Measurements from ENCODE around the gene SIGLEC12. TPM values are rescaled to one million over a fixed set of nuclear protein-coding genes. Genes with fewer than 3 reads are reported as not detected.

The SIGLEC12 gene
- total RNA-seq (2022): not detected in 2 replicates
- not detected for Bru-seq, nascent RNA
- not detected for BruChase-seq, experiment 1, labeled RNA remaining after a 2-hour chase
- BruChase-seq, experiment 2, labeled RNA remaining after a 6-hour chase: not detected
- long read RNA-seq: 0 reads

- Mint-ChIP-seq H3K27me3 (ENCODE audit: insufficient read depth, unreplicated experiment) (no peaks in the 10 kb centered on the region), H3K4me3 (ENCODE audit: unreplicated experiment) (no peak within 1 kb of the TSS), H3K9me3 (ENCODE audit: unreplicated experiment) (peaks cover 13% of the 10 kb centered on the region), H3K36me3 (ENCODE audit: insufficient read depth, unreplicated experiment) (no peaks in the 10 kb centered on the region), H3K4me1 (ENCODE audit: low read depth, unreplicated experiment) (no peaks in the 10 kb centered on the region), H3K27ac (ENCODE audit: unreplicated experiment) (no peak within 1 kb of the TSS)
- no peaks in the 10 kb centered on the region for H3K9me3 ChIP-seq
- BruUV-seq (replicated peaks): no TSS peak
- ChIA-PET POLR2A (no interaction called here), CTCF (no interaction called here)
- no peaks in the 10 kb centered on the region for H3K27me3 ChIP-seq (replicated peaks; ENCODE audit: control insufficient read depth, insufficient read depth, low read length)
- no peak for DNase-seq
- no peaks in the 10 kb centered on the region for H3K4me1 ChIP-seq
- no peak for TF ChIP-seq CTCF (IDR thresholded peaks at IDR 0.05; ENCODE audit: insufficient read depth in 1 of 2, low read depth in 1 of 2, low read length in 1 of 2, severe bottlenecking in 1 of 2, unreplicated experiment in 1 of 2)
- H3K36me3 ChIP-seq (ENCODE audit: control insufficient read depth, insufficient read depth, low read length): no peaks in the 10 kb centered on the region
- H3K4me3 ChIP-seq (ENCODE audit: low read depth, low read length): no peak within 1 kb of the TSS
- intact Hi-C loops (cut with micrococcal nuclease; ENCODE audit: unreplicated experiment): no loop called here
These were observed at the start of gene SIGLEC12 for GRCh38 chr19:51501594-51502263. SIGLEC12 (minus strand) TSS chr19:51501800; CDS start chr19:51501733, 67 bp downstream.

DNA sequence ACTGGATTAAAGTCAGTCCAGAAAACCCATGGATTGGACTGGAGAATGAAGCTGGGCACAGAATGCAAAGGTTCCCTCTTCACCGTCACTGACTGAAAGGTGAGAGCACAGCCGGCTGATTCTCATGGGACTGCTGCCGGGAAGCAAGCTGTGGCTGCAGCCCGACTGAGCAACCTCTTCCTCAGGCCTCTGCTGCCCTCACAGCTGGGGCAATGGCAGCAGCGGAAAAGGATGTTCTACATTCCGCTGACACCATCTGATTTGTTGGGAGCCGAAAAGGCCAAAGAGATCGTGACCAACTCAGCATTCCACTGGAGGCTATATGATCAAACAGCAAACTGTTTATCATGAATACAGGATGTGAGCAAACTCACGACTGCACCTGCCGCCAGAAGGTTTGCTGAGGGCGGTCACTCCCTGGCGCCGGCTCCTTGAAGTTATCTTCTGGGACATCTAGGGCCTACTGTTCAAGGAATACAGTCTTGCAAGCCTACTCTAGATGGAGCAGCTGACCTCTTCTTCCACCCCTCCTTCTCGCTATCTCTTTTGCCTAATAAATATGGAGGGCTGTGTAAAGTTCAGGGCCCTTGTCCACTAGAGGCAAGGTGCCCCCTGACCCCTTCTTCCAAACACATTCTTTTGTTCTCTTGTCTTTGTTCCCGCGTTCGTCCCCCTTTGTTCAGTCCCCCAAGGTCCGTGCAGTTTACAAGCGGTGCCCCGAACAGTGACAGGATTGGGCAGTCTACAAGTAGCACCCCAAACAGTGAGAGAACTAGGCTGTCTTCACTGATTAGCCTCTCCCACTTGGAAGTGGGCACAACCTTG is 49.5 kb upstream of the SIGLEC12 start:
- BruUV-seq (replicated peaks): no TSS peak
- TF ChIP-seq CTCF (IDR thresholded peaks at IDR 0.05; ENCODE audit: insufficient read depth in 1 of 2, low read depth in 1 of 2, low read length in 1 of 2, severe bottlenecking in 1 of 2, unreplicated experiment in 1 of 2): no peak
- Mint-ChIP-seq H3K4me3 (ENCODE audit: unreplicated experiment) (no peak overlapping the region), H3K27me3 (ENCODE audit: insufficient read depth, unreplicated experiment) (no peaks in the 10 kb centered on the region), H3K36me3 (ENCODE audit: insufficient read depth, unreplicated experiment) (no peaks in the 10 kb centered on the region), H3K27ac (ENCODE audit: unreplicated experiment) (no peak overlapping the region), H3K4me1 (ENCODE audit: low read depth, unreplicated experiment) (peaks cover 29% of the 10 kb centered on the region), H3K9me3 (ENCODE audit: unreplicated experiment) (no peaks in the 10 kb centered on the region)
- Histone ChIP-seq H3K4me1 (peaks cover 25% of the 10 kb centered on the region), H3K4me3 (ENCODE audit: low read depth, low read length) (no peak overlapping the region), H3K27me3 (replicated peaks; ENCODE audit: control insufficient read depth, insufficient read depth, low read length) (no peaks in the 10 kb centered on the region), H3K36me3 (ENCODE audit: control insufficient read depth, insufficient read depth, low read length) (no peaks in the 10 kb centered on the region), H3K9me3 (peaks cover 6% of the 10 kb centered on the region; the same call in 1 of the 2 replicates)
- CTCF ChIA-PET: interaction anchor here (0.6 kb wide), 1 partner anchor 89 kb away, joined by 3 read pairs; no protein-coding TSS in a partner anchor
- intact Hi-C loops (cut with micrococcal nuclease; ENCODE audit: unreplicated experiment): no loop called here
- DNase-seq: peak in 1 of 2 experiments; percentile 77
- POLR2A ChIA-PET: no interaction called here

- Mint-ChIP-seq H3K27ac (ENCODE audit: unreplicated experiment) (no peak overlapping the region), H3K9me3 (ENCODE audit: unreplicated experiment) (no peaks in the 10 kb centered on the region), H3K4me3 (ENCODE audit: unreplicated experiment) (no peak overlapping the region), H3K4me1 (ENCODE audit: low read depth, unreplicated experiment) (peaks cover 29% of the 10 kb centered on the region), H3K36me3 (ENCODE audit: insufficient read depth, unreplicated experiment) (no peaks in the 10 kb centered on the region), H3K27me3 (ENCODE audit: insufficient read depth, unreplicated experiment) (no peaks in the 10 kb centered on the region)
- Histone ChIP-seq H3K4me3 (ENCODE audit: low read depth, low read length) (no peak overlapping the region), H3K27me3 (replicated peaks; ENCODE audit: control insufficient read depth, insufficient read depth, low read length) (no peaks in the 10 kb centered on the region), H3K4me1 (peaks cover 29% of the 10 kb centered on the region), H3K9me3 (peaks cover 6% of the 10 kb centered on the region; the same call in 1 of the 2 replicates), H3K36me3 (ENCODE audit: control insufficient read depth, insufficient read depth, low read length) (no peaks in the 10 kb centered on the region)
- DNase-seq: no peak
- intact Hi-C loops (cut with micrococcal nuclease; ENCODE audit: unreplicated experiment): no loop called here
- BruUV-seq (replicated peaks): no TSS peak
- POLR2A ChIA-PET: no interaction called here
- no peak for TF ChIP-seq CTCF (IDR thresholded peaks at IDR 0.05; ENCODE audit: insufficient read depth in 1 of 2, low read depth in 1 of 2, low read length in 1 of 2, severe bottlenecking in 1 of 2, unreplicated experiment in 1 of 2)
- CTCF ChIA-PET: no interaction called here
These were observed 48.1 kb upstream of the SIGLEC12 start for GRCh38 chr19:51549533-51550324.

Data from Caco-2 (cell line).